IMR-90 (cell line): ENCODE measurements around the gene KAZALD1. TPM values are rescaled to one million over a fixed set of nuclear protein-coding genes. Genes with fewer than 3 reads are reported as not detected.

Source experiments
- BHLHE40 ChIP-seq: fragments of 150-350 bp; IDR thresholded peaks from 2 replicates; pipeline ENCODE4 v1.6.1; 2016; ENCODE audit warnings: mild to moderate bottlenecking, low read depth, low read length
- polyA plus RNA-seq, 3 experiments: library from polyadenylated mRNA; depleted of rRNA; stranded (reverse); fragments of >200 nt; gene quantifications; 2 replicates each; pipeline ENCODE4 v1.2.3, GENCODE V29; 2012; ENCODE audit warnings: low replicate concordance in 1 of 3
- total RNA-seq: library from RNA; depleted of rRNA; stranded (reverse); fragments of >200 nt; gene quantifications from 2 replicates; pipeline ENCODE4 v1.2.3, GENCODE V29; 2012
- TF ChIP-seq, protein P1 (sequence below): conservative IDR thresholded peaks from 2 replicates; pipeline ENCODE4 v1.5.1; 2012; ENCODE audit warnings: mild to moderate bottlenecking, low read depth, low read length, improper control_type of control experiment

KAZALD1 gene
- total and polyA plus RNA-seq, 2 of the 4 experiments (the other 2 are of a cell fraction) = 9.1 to 18.6 TPM

DNA sequence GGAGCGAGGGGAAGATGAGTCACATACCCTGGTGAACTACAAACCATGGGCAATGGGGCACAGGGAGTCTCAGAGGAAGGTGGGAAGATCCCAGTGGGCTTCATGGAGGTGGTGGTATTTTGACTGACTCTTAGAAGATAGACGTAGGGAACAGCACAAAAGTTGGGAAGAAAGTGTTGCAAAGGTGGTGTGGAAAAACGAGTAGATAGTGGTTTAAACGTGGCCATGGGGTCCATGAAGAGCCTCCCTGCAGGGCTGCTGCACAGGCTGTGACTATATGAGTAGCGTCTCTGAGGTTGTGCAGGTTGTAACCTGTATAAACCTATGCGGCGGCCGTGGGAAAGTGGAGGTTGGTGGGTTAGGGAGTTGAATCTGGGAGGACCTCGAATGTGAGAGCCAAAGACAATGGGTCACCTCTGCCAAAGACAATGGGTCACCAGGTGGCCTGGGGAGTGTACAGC, 48.4 kb upstream of the KAZALD1 start (continued):
- TF ChIP-seq, protein P1, sequence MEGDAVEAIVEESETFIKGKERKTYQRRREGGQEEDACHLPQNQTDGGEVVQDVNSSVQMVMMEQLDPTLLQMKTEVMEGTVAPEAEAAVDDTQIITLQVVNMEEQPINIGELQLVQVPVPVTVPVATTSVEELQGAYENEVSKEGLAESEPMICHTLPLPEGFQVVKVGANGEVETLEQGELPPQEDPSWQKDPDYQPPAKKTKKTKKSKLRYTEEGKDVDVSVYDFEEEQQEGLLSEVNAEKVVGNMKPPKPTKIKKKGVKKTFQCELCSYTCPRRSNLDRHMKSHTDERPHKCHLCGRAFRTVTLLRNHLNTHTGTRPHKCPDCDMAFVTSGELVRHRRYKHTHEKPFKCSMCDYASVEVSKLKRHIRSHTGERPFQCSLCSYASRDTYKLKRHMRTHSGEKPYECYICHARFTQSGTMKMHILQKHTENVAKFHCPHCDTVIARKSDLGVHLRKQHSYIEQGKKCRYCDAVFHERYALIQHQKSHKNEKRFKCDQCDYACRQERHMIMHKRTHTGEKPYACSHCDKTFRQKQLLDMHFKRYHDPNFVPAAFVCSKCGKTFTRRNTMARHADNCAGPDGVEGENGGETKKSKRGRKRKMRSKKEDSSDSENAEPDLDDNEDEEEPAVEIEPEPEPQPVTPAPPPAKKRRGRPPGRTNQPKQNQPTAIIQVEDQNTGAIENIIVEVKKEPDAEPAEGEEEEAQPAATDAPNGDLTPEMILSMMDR = no peak; the same call in 1 of the 2 replicates
- no peak for TF ChIP-seq BHLHE40
